Measurements from ENCODE around the gene CNOT4.
"Not testable (repeated sequence)": the region's sequence is repeated elsewhere in the genome, so short reads cannot be mapped to it uniquely, and the experiment has no call there.

The CNOT4 gene

GRCh38 chr7:135333200-135333599 lies 176.7 kb downstream of the CNOT4 start:
- in situ Hi-C loops (cut with MboI; ENCODE audit: low sequenced_read_pairs), result no loop called here

DNA sequence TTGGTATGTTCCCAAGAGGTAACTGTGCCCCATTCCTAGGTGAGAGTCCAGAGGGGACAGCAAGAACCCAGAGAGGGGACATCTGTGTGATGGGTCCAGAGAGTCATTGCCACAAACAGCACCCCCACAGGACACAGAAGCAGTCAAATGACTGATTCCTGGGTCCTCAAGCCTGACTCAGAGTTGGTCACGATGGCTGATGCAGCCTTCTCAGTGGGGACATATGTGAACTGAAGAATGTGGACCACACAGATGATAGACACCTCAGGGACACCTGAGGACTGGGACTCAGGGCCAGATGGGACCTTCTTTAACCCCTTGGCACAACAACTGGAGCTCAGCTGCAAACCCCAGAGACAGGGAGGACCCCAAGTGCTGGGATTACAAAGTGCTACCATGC lies 179.8 kb downstream of the CNOT4 start:
- in situ Hi-C loops (cut with MboI; ENCODE audit: low sequenced_read_pairs), result no loop called here

DNA sequence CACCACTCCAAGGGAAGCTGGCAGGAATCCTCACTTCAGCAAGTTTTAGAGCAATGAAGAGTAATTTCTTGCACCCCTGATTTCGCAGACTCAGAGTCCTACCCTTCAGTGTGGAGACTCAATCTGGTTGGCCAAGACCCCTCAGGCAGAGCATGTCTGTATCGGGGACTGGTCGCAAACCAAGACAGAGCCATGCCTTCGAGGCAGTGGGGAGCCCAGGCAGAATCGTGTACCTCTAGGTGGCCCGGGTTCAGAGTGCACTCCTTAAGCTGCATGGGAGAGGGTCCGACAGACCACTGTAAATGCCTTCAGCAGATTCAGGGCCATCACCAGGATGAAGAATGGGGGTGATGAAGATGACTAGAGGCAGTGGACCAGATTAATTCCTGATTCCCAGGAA lies 181.4 kb downstream of the CNOT4 start:
- in situ Hi-C loops (cut with MboI; ENCODE audit: low sequenced_read_pairs), result no loop called here

DNA sequence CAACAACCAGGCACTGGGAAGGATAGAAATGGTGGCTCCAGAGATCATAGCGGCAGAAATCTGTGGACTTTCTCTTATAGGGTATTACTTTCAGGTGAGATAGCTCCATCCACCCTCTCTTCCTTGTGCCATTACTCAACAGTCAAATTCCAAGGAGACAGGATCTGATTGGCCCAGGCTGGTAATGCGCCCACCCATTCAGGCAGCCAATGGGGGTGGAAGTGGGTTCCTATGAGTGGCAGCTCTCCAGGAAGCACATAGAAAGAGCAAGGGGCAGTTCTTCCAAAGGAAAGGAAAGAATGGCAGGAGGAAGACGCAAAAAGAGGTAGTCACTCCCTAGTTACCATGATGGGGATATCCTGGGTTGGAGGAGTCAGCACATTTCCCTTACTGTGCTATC lies 181.8 kb downstream of the CNOT4 start:
- in situ Hi-C loops (cut with MboI; ENCODE audit: low sequenced_read_pairs), result no loop called here

DNA sequence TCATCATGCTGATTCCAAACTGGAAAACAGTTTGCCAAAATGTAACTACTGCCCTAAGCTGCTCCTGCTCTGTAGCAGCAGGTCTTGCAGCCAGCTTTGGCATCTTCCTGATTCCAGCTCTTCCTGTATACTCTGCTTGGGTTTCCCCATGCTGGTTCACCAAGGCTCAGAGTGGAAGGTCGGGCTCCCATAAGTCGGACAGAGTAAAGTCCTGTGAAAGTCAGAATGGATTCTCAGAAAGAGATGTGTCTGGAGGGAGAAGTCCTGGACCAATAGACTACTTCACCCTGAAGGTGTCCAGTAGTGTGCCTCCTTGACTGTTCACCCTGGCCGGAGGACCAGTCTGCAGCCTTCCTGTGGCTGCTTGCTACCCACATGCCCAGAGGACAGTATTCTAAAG lies 182.4 kb downstream of the CNOT4 start:
- in situ Hi-C loops (cut with MboI; ENCODE audit: low sequenced_read_pairs), result no loop called here

DNA sequence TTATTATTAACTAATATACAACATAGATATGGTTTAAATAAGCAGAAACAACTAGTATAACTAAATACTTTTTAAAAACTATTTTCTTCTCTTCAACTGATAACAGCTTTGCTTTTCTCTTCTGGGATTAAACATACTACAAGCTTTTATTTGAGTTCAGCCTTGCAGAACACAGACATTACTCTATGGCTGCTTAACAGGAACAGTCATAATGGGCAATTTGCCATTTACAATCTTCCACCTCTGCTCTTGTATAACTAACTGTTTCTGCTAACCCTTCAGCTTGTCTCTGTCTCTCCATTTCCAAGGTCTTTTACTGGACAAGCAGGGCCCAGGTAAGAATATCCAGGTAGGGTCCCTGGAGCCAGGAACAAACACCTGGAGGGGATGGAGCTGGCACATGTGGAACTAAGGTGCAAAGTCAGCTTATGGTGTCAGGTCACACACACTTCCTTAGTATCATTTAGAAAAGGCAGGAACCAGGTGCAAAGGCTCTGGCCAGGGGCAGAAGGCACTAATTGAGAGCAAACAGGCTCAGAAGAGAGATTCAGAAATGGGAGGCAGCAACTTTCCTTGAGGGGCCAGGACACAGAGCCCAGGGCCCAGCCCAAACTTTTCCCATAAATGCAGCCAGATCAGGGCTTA lies 183.1 kb downstream of the CNOT4 start:
- in situ Hi-C loops (cut with MboI; ENCODE audit: low sequenced_read_pairs), result no loop called here

DNA sequence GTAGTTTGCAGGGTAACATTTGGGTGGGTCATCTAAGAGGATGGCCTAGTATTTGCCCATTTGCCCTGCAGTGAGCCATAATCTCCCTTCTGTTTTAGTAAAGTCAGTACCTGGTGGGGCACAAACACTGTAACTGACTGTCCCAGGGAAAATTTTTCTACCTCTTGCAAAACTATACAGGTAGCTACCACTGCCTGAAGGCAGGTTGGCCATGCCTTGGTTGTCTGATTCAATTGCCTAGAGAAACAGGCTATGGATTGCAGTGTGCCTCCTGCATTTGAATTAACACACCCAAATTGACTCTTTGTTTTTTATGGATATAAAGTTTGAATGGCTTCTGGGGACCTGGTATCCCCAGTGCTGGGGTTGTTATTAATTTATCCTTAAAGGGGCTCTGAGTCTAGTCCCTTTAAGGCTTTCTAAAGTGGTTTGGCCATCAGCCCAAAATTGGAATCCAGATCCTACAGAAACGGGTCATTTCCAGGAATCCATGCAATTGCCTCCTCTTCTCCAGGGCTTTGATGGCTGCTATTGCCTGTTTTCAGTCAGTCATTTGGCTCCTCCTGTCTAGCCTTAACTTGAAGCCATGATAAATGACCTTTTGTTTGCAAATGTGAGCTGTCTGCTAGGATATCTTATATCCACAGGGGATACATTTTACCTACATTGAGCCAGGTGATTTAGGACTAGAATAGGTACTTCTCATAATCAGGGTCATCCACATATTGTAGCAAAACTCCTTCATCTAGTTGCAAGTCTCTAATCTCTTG lies 187.1 kb downstream of the CNOT4 start:
- in situ Hi-C loops (cut with MboI; ENCODE audit: low sequenced_read_pairs), result no loop called here

DNA sequence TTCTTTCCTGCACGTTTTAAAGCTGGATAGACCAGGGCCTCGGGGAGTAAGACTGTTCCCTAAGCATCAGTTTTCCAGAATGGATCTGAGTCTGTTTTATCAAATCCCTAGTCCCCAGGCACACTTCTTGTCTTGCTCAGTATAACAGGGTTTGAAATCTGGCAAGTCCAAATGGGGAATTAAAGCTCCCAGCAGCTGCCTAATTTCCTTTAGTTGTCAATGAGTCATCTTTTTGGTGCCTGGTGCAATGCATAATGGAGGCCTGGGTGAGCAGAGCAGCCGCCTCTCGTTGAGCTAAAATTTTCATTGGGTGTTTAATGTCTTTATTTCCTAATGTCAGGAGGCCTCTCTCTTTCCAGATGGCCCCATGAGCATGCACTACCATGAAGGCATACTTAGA lies 188.3 kb downstream of the CNOT4 start:
- in situ Hi-C loops (cut with MboI; ENCODE audit: low sequenced_read_pairs), result no loop called here

DNA sequence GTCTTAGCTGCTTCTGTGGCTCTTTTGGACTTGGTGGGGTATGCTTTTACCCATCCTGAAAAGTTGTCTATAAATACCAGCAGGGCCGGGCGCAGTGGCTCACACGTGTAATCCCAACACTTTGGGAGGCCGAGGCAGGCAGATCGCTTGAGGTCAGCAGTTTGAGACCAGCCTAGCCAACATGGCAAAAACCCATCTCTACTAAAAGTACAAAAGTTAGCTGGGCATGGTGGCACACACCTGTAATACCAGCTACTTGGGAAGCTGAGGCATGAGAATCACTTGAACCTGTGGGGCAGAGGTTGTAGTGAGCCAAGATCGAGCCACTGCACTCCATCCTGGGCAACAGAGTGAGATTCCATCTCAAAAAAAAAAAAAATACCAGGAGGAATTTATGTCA lies 188.9 kb downstream of the CNOT4 start:
- in situ Hi-C loops (cut with MboI; ENCODE audit: low sequenced_read_pairs), result not testable (repeated sequence)

GRCh38 chr7:135320268-135320667 lies 189.6 kb downstream of the CNOT4 start:
- in situ Hi-C loops (cut with MboI; ENCODE audit: low sequenced_read_pairs), result no loop called here

GRCh38 chr7:135317676-135318325 lies 192.1 kb downstream of the CNOT4 start:
- in situ Hi-C loops (cut with MboI; ENCODE audit: low sequenced_read_pairs), result no loop called here

DNA sequence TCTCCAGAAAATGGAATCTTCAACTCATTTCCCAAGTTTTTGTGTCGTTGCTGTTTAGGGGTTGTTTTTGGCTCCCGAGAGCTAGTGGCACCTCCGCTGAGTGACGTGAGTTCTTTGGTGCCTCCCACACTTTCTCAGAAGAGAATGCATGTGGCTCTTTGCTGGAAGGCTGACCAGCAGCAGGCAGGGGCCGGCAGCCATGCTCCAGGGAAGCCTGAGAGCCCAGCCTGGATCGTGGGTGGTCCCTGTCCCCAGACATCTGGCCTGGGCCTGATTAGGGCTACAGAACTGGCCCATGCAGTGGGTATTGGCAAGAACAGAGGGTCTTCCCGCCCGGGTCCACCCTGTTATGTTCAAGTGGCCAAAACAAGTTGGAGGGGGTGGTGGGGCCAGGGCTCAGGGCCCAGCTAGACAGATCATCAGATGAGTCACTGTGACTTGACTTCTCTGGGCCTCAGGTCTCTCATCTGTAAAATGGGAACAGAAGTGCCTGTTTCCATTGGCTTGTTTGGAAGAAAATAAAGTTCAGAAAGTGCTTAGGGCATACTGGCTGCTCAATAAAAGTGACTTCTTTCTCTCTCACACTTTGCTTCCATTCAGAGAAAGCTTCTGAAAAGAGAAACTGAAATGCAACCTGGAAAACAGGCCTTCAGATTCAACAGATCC lies 193.1 kb downstream of the CNOT4 start:
- in situ Hi-C loops (cut with MboI; ENCODE audit: low sequenced_read_pairs), result no loop called here

DNA sequence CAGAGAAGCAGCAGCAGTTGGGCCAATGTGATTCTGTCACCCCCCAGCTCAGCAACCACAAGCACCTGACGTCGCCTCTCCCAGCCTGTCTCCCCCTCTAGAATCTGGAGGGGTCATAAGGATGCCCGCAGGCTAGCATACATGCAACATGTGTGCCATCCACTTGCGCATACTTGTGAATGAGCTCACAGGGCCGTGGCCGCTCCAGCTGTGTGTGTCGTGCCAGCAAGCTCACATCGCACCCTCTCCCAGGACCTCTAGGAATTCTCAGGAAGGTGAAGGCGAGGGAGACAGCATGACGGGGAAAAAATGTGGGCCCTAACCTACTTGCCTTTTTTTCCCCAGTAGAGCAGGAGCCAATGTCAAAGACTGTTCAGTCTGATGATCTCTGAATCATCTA lies 195.9 kb downstream of the CNOT4 start:
- in situ Hi-C loops (cut with MboI; ENCODE audit: low sequenced_read_pairs), result no loop called here
